ENCODE data around the gene FAAP20.
A peak's percentile ranks its signal among the peaks of the same experiment; 100 is the strongest.

FAAP20 gene

GRCh38 chr1:2188336-2188735 is 6.2 kb downstream of the FAAP20 start:
- no peak overlapping the region for H2BK5ac ChIP-seq (ENCODE audit: low read depth, low read length, poor library complexity, severe bottlenecking)
- WGBS, result 96% methylated on average over 16 of the region's 16 CpGs
- no peak overlapping the region for H3K4me2 ChIP-seq (ENCODE audit: low read length, poor library complexity, severe bottlenecking)
- peaks cover 37% of the 10 kb centered on the region for H3K79me1 ChIP-seq (replicated peaks; ENCODE audit: low read length, poor library complexity, severe bottlenecking)
- peaks cover 24% of the 10 kb centered on the region for H3K4me1 ChIP-seq (ENCODE audit: control insufficient read depth, insufficient read depth, low read depth, low read length)
- H3K4me3 ChIP-seq (ENCODE audit: insufficient read depth in 1 of 2, low read depth in 1 of 2, low read length in 2 of 2), result no peak overlapping the region
- H3K14ac ChIP-seq (ENCODE audit: low read length in 2 of 2), result no peak overlapping the region
- H2BK120ac ChIP-seq (ENCODE audit: low read depth, low read length), result no peak overlapping the region
- no peak overlapping the region for H3K18ac ChIP-seq (ENCODE audit: low read depth in 1 of 2, low read length in 2 of 2)
- no peaks in the 10 kb centered on the region for H3K27me3 ChIP-seq (ENCODE audit: control insufficient read depth in 1 of 2, insufficient read depth in 1 of 2, low read length in 2 of 2)
- H2BK15ac ChIP-seq (ENCODE audit: low read depth, poor library complexity, severe bottlenecking), result no peak overlapping the region
- no peak overlapping the region for H4K91ac ChIP-seq (ENCODE audit: low read length)
- no peaks in the 10 kb centered on the region for H3K9me3 ChIP-seq (ENCODE audit: control insufficient read depth, low read length)
- H2AK5ac ChIP-seq (ENCODE audit: low read length, severe bottlenecking), result no peak overlapping the region
- DNase-seq, result no peak
- H3K27ac ChIP-seq (ENCODE audit: low read length, poor library complexity, severe bottlenecking), result no peak overlapping the region
- no peak overlapping the region for H2AFZ ChIP-seq (ENCODE audit: low read depth, low read length)
- no peak overlapping the region for H3K23ac ChIP-seq (ENCODE audit: low read length in 2 of 2)
- H4K8ac ChIP-seq (ENCODE audit: low read length), result no peak overlapping the region
- H3K36me3 ChIP-seq (ENCODE audit: control insufficient read depth in 1 of 2, insufficient read depth in 2 of 2, low read depth in 1 of 2, low read length in 2 of 2), result peaks cover 0 to 81% of the 10 kb centered on the region in 2 experiments
- no peak overlapping the region for H3K9ac ChIP-seq (ENCODE audit: low read length)
- no peak overlapping the region for H2BK12ac ChIP-seq (ENCODE audit: low read length in 2 of 2)
- H3K4ac ChIP-seq (ENCODE audit: low read depth in 1 of 2, low read length in 2 of 2), result peak overlapping the region in 1 of 2 experiments; percentile 58

GRCh38 chr1:2187619-2188018 is 7.0 kb downstream of the FAAP20 start:
- Histone ChIP-seq H2BK15ac (ENCODE audit: low read depth, poor library complexity, severe bottlenecking) (no peak overlapping the region), H3K9ac (ENCODE audit: low read length) (no peak overlapping the region), H3K4ac (ENCODE audit: low read depth in 1 of 2, low read length in 2 of 2) (peak overlapping the region in 1 of 2 experiments; percentile 35), H3K27ac (ENCODE audit: low read length, poor library complexity, severe bottlenecking) (no peak overlapping the region), H3K27me3 (ENCODE audit: control insufficient read depth in 1 of 2, insufficient read depth in 1 of 2, low read length in 2 of 2) (no peaks in the 10 kb centered on the region), H3K9me3 (ENCODE audit: control insufficient read depth, low read length) (no peaks in the 10 kb centered on the region), H3K23ac (ENCODE audit: low read length in 2 of 2) (no peak overlapping the region), H2BK5ac (ENCODE audit: low read depth, low read length, poor library complexity, severe bottlenecking) (no peak overlapping the region), H2AK5ac (ENCODE audit: low read length, severe bottlenecking) (no peak overlapping the region), H2BK12ac (ENCODE audit: low read length in 2 of 2) (peak overlapping the region; percentile 37 to 85), H3K4me2 (ENCODE audit: low read length, poor library complexity, severe bottlenecking) (no peak overlapping the region), H3K14ac (ENCODE audit: low read length in 2 of 2) (no peak overlapping the region), H3K79me1 (replicated peaks; ENCODE audit: low read length, poor library complexity, severe bottlenecking) (peaks cover 34% of the 10 kb centered on the region), H2AFZ (ENCODE audit: low read depth, low read length) (no peak overlapping the region), H3K4me3 (ENCODE audit: insufficient read depth in 1 of 2, low read depth in 1 of 2, low read length in 2 of 2) (no peak overlapping the region), H2BK120ac (ENCODE audit: low read depth, low read length) (no peak overlapping the region), H3K18ac (ENCODE audit: low read depth in 1 of 2, low read length in 2 of 2) (no peak overlapping the region), H4K91ac (ENCODE audit: low read length) (peak overlapping the region; percentile 43), H4K8ac (ENCODE audit: low read length) (no peak overlapping the region), H3K4me1 (ENCODE audit: control insufficient read depth, insufficient read depth, low read depth, low read length) (peaks cover 18% of the 10 kb centered on the region), H3K36me3 (ENCODE audit: control insufficient read depth in 1 of 2, insufficient read depth in 2 of 2, low read depth in 1 of 2, low read length in 2 of 2) (peaks cover 0 to 78% of the 10 kb centered on the region in 2 experiments)
- DNase-seq, result no peak
- 95% methylated on average over 13 of the region's 13 CpGs for WGBS

- H4K91ac ChIP-seq (ENCODE audit: low read length), result no peak overlapping the region
- no peak overlapping the region for H3K4me2 ChIP-seq (ENCODE audit: low read length, poor library complexity, severe bottlenecking)
- no peak overlapping the region for H2BK15ac ChIP-seq (ENCODE audit: low read depth, poor library complexity, severe bottlenecking)
- no peaks in the 10 kb centered on the region for H3K9me3 ChIP-seq (ENCODE audit: control insufficient read depth, low read length)
- no peaks in the 10 kb centered on the region for H3K27me3 ChIP-seq (ENCODE audit: control insufficient read depth in 1 of 2, insufficient read depth in 1 of 2, low read length in 2 of 2)
- H3K18ac ChIP-seq (ENCODE audit: low read depth in 1 of 2, low read length in 2 of 2), result no peak overlapping the region
- peaks cover 0 to 79% of the 10 kb centered on the region in 2 experiments for H3K36me3 ChIP-seq (ENCODE audit: control insufficient read depth in 1 of 2, insufficient read depth in 2 of 2, low read depth in 1 of 2, low read length in 2 of 2)
- H3K4ac ChIP-seq (ENCODE audit: low read depth in 1 of 2, low read length in 2 of 2), result no peak overlapping the region
- no peak overlapping the region for H3K27ac ChIP-seq (ENCODE audit: low read length, poor library complexity, severe bottlenecking)
- no peak overlapping the region for H3K9ac ChIP-seq (ENCODE audit: low read length)
- 94% methylated on average over 8 of the region's 9 CpGs for WGBS
- no peak overlapping the region for H2BK5ac ChIP-seq (ENCODE audit: low read depth, low read length, poor library complexity, severe bottlenecking)
- H3K79me1 ChIP-seq (replicated peaks; ENCODE audit: low read length, poor library complexity, severe bottlenecking), result peaks cover 31% of the 10 kb centered on the region
- H2AFZ ChIP-seq (ENCODE audit: low read depth, low read length), result no peak overlapping the region
- H4K8ac ChIP-seq (ENCODE audit: low read length), result no peak overlapping the region
- no peak overlapping the region for H3K14ac ChIP-seq (ENCODE audit: low read length in 2 of 2)
- no peak overlapping the region for H2BK12ac ChIP-seq (ENCODE audit: low read length in 2 of 2)
- no peak overlapping the region for H2AK5ac ChIP-seq (ENCODE audit: low read length, severe bottlenecking)
- DNase-seq, result no peak
- no peak overlapping the region for H3K23ac ChIP-seq (ENCODE audit: low read length in 2 of 2)
- no peak overlapping the region for H2BK120ac ChIP-seq (ENCODE audit: low read depth, low read length)
- peaks cover 12% of the 10 kb centered on the region for H3K4me1 ChIP-seq (ENCODE audit: control insufficient read depth, insufficient read depth, low read depth, low read length)
- H3K4me3 ChIP-seq (ENCODE audit: insufficient read depth in 1 of 2, low read depth in 1 of 2, low read length in 2 of 2), result no peak overlapping the region
These were observed 7.7 kb downstream of the FAAP20 start for GRCh38 chr1:2186901-2187300.

GRCh38 chr1:2185880-2186855 is 8.4 kb downstream of the FAAP20 start:
- Histone ChIP-seq H4K91ac (ENCODE audit: low read length) (no peak overlapping the region), H3K4me1 (ENCODE audit: control insufficient read depth, insufficient read depth, low read depth, low read length) (peaks cover 10% of the 10 kb centered on the region), H3K23ac (ENCODE audit: low read length in 2 of 2) (no peak overlapping the region), H2AK5ac (ENCODE audit: low read length, severe bottlenecking) (no peak overlapping the region), H3K4me3 (ENCODE audit: insufficient read depth in 1 of 2, low read depth in 1 of 2, low read length in 2 of 2) (no peak overlapping the region), H3K4ac (ENCODE audit: low read depth in 1 of 2, low read length in 2 of 2) (no peak overlapping the region), H3K36me3 (ENCODE audit: control insufficient read depth in 1 of 2, insufficient read depth in 2 of 2, low read depth in 1 of 2, low read length in 2 of 2) (peaks cover 0 to 79% of the 10 kb centered on the region in 2 experiments), H2BK120ac (ENCODE audit: low read depth, low read length) (no peak overlapping the region), H3K9ac (ENCODE audit: low read length) (no peak overlapping the region), H3K9me3 (ENCODE audit: control insufficient read depth, low read length) (no peaks in the 10 kb centered on the region), H2BK12ac (ENCODE audit: low read length in 2 of 2) (no peak overlapping the region), H3K18ac (ENCODE audit: low read depth in 1 of 2, low read length in 2 of 2) (no peak overlapping the region), H2BK5ac (ENCODE audit: low read depth, low read length, poor library complexity, severe bottlenecking) (no peak overlapping the region), H3K27me3 (ENCODE audit: control insufficient read depth in 1 of 2, insufficient read depth in 1 of 2, low read length in 2 of 2) (no peaks in the 10 kb centered on the region), H3K4me2 (ENCODE audit: low read length, poor library complexity, severe bottlenecking) (no peak overlapping the region), H4K8ac (ENCODE audit: low read length) (no peak overlapping the region), H3K14ac (ENCODE audit: low read length in 2 of 2) (no peak overlapping the region), H2AFZ (ENCODE audit: low read depth, low read length) (no peak overlapping the region), H2BK15ac (ENCODE audit: low read depth, poor library complexity, severe bottlenecking) (no peak overlapping the region), H3K27ac (ENCODE audit: low read length, poor library complexity, severe bottlenecking) (no peak overlapping the region), H3K79me1 (replicated peaks; ENCODE audit: low read length, poor library complexity, severe bottlenecking) (peaks cover 27% of the 10 kb centered on the region)
- WGBS, result 96% methylated on average over 38 of the region's 38 CpGs
- DNase-seq, result no peak

All from mesenchymal stem cell (in vitro differentiated cells and primary cell).